Ishikawa (cell line): Measurements from ENCODE around the gene ATP1A3.

Source experiments
- CEBPB ChIP-seq: IDR thresholded peaks from 2 replicates; pipeline ENCODE4 v1.6.1; 2012
- EGR1 ChIP-seq: IDR thresholded peaks from 2 replicates; pipeline ENCODE4 v1.6.1; 2012
- EP300 ChIP-seq: IDR thresholded peaks from 2 replicates; pipeline ENCODE4 v1.6.1; 2012; ENCODE audit warnings: borderline replicate concordance
- MAX ChIP-seq: IDR thresholded peaks from 2 replicates; pipeline ENCODE4 v1.6.1; 2012
- NFIC ChIP-seq: IDR thresholded peaks from 2 replicates; pipeline ENCODE4 v1.6.1; 2012
- RAD21 ChIP-seq: IDR thresholded peaks from 2 replicates; pipeline ENCODE4 v1.6.1; 2012; ENCODE audit warnings: low read depth
- REST ChIP-seq: IDR thresholded peaks from 2 replicates; pipeline ENCODE4 v1.6.1; 2012; ENCODE audit warnings: low read depth, mild to moderate bottlenecking
- TAF1 ChIP-seq: IDR thresholded peaks from 2 replicates; pipeline ENCODE4 v1.6.1; 2012; ENCODE audit warnings: low read depth, mild to moderate bottlenecking
- TCF12 ChIP-seq: IDR thresholded peaks from 2 replicates; pipeline ENCODE4 v1.6.1; 2012; ENCODE audit warnings: low read depth
- TEAD4 ChIP-seq: IDR thresholded peaks from 2 replicates; pipeline ENCODE4 v1.6.1; 2012
- USF1 ChIP-seq: IDR thresholded peaks from 2 replicates; pipeline ENCODE4 v1.6.1; 2012
- YY1 ChIP-seq: IDR thresholded peaks from 2 replicates; pipeline ENCODE4 v1.6.1; 2012; ENCODE audit warnings: low read depth

- TF ChIP-seq REST, result no peak
- no peak for TF ChIP-seq RAD21
- no peak for TF ChIP-seq NFIC
- TF ChIP-seq YY1, result no peak
- no peak for TF ChIP-seq TCF12
- TF ChIP-seq TEAD4, result no peak
- no peak for TF ChIP-seq EGR1
- no peak for TF ChIP-seq EP300
- TF ChIP-seq TAF1, result no peak
- TF ChIP-seq MAX, result no peak
- no peak for TF ChIP-seq CEBPB
- no peak for TF ChIP-seq USF1
Measured at GRCh38 chr19:41926763-41927496, 67.1 kb downstream of the ATP1A3 start.
